GM18499 (cell line): ENCODE data around the gene SPEF1.

Source experiments
- ATAC-seq: cut with Tn5 transposase; IDR thresholded peaks from one replicate; pipeline ENCODE4 v1.9.1; 2021; ENCODE audit warnings: moderate number of reproducible peaks; ENCODE audit not compliant: insufficient read depth, unreplicated experiment

The SPEF1 gene

DNA sequence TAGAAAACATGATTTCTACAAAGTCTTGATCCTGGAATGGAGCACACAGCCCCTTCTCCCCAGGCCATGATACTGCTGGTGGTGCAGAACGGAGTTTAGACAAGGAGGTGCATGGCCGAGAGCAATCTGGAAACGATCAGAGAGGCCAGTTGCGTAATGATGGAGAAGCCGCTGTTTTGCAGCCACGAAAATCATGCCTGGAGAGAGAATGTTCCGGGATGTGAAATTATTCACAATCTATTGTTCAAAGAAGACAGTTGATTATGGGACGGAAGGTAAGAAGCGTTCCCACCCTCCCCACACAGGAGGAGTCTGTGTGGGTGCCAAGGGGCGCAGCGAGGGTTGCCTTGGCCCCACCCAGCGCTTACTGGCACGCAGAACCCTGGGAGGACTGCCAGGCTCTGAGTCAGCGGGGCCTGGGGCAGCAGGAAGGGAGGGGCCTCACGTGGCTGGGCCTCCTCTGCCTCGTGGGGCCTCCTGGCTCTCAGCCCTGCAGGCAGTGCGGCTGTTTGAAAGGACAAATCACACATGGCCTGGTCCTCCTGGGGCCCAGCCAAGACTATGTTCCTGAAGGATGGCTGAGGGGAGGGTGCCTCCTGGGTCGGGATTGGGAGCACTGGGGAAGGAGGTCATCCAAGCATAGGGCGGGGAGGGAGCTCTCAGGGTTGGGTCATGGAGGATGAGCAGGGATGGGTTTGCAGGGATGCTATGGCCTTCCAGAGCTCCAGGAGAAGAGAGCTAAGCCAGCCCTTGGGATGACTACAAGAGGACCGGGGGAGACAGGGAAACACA lies 30.4 kb upstream of the SPEF1 start:
- no peak for ATAC-seq

DNA sequence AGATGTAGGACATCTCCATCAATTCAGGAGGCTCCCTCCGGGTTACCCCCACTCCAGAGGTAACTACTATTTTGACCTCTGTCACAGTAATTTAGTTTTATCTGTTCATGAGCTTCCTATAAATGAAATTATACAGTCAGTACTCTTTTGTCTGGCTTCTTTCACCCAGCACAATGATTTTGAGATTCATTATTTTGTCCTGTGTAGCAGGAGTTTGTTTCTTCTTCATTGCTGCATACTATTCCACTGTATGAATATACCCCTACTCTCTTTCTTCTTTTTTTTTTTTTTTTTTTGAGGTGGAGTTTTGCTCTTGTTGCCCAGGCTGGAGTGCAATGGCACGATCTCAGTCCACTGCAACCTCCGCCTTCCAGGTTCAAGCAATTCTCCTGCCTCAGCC lies 27.3 kb upstream of the SPEF1 start:
- no peak for ATAC-seq

DNA sequence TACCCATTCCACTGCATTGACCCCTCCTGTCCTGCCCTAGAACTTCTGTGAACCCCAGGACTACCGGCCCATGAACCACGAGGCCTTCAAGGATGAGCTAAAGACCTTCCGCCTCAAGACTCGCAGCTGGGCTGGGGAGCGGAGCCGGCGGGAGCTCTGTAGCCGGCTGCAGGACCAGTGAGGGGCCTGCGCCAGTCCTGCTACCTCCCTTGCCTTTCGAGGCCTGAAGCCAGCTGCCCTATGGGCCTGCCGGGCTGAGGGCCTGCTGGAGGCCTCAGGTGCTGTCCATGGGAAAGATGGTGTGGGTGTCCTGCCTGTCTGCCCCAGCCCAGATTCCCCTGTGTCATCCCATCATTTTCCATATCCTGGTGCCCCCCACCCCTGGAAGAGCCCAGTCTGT lies 23.5 kb upstream of the SPEF1 start:
- no peak for ATAC-seq

DNA sequence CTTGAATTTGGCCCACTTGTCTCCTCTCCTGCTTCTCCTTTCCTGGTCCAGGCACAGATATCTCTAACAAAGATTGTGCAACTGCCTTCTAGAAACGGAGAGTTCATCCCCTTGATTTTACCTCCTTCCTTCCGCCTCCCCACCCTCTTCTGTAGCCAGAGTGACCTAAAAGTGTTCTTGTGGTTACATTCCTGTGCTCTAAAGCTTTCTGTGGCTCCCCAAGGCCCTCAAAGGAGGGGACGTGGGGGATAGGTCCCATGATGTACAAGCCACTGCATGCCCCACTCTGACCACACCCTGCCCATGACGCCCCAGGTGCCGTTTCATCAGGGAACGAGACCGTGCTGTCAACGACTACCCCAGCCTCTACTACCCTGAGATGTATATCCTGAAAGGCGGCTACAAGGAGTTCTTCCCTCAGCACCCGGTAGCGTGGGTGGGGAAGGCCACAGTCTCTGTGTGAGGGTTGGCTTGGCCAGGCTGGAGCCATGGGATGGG lies 23.1 kb upstream of the SPEF1 start:
- ATAC-seq: no peak

DNA sequence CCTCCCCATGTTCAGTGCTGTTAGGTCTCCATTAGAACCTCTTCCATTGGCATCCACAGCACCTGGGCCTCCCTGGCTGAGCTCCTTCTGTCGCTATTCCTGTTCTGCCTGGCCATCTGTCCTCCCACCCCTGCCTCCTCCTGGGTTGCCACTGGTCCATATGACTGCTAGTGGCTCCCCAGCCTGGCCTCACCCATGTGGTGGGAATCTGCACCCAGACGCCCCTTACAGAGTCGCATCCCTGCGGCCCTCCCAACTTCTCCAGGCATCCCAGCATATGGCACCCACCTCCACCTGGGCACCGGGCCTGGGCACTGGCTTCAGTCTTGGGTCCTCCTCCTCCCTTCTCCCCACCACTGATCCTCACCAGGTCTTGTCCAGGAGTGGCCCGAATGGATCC lies 22.6 kb upstream of the SPEF1 start:
- ATAC-seq: no peak

DNA sequence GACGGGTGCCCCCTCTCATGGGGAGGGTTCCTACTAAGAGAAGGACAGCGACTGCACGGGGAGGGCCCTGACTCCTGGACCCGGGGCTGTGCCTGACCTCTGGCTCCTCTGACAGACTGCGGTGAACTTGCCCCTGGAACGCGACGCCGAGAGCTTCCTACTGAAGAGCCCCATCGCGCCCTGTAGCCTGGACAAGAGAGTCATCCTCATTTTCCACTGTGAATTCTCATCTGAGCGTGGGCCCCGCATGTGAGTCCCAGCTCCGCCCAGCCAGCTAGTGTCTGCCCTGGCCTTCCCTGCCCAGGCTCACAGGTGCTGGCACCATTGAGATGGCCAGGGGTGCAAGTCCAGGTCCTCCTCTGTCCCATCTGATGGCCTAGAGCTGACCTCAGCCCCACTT lies 22.0 kb upstream of the SPEF1 start:
- ATAC-seq: no peak

DNA sequence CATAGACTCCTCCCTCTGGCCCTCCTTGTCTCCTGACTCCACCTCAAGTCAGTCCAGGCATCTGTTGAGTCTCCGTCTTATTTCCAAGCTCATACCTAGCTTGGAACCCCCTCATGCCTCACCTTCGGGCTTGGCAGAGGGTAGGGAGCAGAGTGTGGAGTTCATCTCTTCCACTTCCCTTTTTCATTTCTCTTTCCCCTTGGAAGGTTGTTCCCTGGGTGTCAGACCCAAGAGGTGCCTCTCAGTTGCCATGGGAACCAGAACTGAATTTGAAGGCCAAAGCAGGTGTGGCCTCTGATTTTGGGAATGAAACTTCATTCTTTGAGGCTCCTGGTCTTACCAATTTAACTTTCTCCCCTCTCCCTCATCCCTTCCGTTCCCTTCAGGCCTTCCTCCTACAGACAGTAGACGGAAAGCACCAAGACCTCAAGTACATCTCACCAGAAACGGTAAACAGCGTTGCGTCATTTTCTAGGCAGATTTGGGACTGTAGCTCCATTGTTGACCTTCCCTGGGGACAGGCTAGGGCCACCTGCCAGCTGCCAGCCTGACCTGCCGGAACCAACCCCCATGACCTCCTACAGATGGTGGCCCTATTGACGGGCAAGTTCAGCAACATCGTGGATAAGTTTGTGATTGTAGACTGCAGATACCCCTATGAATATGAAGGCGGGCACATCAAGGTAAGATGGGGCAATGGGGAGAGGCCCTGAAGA lies 21.4 kb upstream of the SPEF1 start:
- no peak for ATAC-seq

DNA sequence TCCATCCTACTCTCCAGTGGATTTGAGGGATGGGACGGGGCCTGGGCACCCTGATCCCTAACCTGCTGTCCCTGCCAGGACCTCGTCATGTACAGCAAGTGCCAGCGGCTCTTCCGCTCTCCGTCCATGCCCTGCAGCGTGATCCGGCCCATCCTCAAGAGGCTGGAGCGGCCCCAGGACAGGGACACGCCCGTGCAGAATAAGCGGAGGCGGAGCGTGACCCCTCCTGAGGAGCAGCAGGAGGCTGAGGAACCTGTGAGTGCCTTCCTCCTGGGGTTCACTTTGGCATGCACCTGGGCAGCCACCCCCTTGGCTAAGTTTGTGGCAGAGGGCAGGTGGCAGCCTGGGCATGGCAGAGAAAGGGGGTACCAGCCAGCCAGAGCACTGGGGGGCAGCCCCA lies 20.6 kb upstream of the SPEF1 start:
- no peak for ATAC-seq

DNA sequence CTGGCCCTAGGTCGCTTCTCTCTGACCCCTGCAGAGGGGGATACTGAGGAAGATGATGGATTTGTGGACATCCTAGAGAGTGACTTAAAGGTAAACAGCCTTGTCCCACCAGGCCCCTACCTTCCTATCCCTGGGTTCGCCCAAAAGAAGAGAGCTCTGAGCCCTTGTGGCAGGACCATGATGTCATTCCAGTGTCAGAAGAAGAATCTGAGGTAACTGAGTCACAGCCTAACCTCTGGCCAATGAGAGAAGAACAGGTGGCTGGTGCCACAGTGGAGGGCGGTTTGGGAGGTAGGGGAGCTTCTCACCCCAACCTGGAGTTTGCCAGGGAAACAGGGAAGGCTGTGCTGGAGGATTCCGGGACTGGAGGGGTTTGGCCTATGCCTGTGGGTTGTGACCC lies 20.1 kb upstream of the SPEF1 start:
- ATAC-seq: no peak

DNA sequence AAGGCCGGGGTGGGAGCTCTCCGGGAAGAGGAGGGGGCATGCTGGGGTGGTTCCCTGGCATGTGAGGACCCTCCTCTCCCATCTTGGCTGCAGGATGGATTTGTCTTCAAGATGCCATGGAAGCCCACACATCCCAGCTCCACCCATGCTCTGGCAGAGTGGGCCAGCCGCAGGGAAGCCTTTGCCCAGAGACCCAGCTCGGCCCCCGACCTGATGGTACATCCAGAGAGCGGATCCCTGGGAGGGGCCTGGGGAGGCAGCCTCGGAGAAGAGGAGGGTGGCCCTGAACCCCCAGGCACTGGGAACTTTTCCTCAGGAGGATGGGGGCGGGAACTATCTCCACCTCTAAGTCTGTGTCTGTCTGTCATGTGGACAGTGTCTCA lies 19.6 kb upstream of the SPEF1 start:
- ATAC-seq: no peak

DNA sequence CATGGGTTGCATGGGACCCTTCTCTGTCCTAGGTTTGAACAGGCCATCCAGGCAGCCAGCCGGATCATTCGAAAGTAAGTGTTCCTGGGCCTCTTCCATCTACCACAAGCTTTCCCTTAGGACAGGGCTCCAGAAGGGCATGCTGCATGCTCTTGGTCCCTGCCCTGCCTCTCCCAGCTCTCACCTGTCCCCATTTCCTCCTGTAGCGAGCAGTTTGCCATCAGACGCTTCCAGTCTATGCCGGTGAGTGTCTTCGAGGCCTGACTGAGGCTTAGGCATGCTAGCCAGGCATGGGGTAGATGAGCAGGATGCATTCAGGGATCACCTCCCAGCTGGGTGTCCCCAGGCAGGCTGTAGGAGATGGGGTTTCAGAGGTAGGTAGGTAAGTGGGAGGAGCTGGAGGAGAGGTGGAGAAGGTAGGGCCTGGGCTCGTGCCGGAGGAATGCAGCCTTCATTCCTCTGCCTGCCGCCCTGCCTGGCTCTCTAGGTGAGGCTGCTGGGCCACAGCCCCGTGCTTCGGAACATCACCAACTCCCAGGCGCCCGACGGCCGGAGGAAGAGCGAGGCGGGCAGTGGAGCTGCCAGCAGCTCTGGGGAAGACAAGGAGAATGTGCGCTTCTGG lies 19.1 kb upstream of the SPEF1 start:
- no peak for ATAC-seq

DNA sequence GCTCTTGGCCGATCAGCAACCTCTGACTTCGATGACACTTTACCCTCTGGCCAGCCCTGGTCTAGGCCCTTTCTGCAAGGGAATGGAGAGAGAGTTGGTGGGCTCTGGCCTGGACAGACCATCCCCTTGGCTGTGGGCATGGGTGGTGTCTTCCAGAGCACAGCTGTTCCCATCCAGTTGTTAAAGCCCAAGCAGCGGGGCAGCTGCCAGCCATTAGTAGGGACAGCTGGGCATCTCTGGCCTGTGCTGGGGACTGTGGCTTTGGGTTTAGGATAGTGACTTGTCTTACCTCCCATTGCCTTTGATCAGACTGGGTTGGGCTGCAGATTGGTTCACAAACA lies 17.6 kb upstream of the SPEF1 start:
- ATAC-seq: no peak

DNA sequence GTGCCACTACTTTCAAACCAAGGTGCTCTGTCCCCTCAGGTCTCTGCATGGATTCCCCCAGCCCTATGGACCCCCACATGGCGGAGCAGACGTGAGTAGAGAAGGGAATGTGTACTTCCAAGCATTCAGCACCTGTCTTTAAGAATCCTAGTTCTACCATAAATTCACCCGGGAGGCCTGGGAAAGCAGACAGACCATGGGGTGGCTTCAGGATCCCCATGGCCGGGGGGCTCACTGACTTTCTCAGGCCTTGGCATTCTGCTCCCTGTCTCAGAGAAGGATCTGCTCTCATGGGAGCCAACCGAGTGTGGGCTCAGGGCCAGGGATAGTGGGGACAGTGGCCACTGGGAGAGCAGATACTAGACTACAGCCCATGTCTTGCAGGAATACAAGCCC lies 17.1 kb upstream of the SPEF1 start:
- ATAC-seq: no peak

DNA sequence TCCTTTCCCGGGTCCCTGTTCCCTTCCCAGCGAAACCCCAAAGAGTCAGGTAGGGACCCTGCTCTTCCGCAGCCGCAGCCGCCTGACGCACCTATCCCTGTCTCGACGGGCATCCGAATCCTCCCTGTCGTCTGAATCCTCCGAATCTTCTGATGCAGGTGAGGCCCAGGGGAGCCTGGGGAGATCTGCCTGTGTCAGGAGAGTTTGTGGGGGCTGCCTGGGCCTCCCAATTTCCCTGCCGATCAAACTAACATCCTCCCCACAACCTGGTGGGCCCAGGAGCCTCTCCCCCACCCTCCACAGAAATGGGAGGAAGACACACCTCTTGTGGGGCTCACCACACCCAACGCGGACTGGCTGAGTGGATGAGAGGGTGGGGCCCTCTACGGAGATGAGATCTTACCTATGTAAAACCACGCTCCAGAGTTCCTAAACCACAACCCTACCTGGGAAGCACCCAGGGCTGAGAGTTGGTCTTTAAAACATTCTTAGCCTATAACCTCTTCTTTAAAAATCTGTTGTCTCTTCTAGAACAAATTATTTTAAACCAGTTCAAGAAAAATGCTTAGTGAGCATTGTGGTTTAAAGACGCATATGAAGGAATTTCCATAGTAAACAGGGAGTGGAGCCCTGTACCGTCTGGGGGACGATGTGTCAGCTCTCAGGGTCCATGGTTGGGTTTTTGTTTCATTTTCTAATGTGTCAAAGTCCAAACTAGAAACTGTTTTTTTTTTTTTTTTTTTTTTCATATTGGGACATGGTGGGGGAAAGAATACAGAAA lies 16.5 kb upstream of the SPEF1 start:
- ATAC-seq: no peak

DNA sequence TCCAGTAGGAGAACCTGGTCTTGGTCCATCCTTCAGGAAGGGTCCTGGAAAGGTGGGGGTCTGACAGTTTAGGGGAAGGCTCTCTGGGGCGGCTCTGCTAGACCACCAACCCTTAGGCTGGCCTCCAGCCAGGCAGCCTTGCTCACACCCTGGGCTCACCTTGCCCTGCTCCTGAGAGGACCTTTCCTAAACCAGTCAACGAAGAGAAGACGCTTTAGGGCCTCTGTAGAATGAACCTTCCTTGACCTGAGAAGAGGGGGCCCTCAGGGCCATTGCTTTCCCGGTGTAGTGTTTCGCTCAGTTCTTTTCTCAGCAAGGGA lies 15.9 kb upstream of the SPEF1 start:
- ATAC-seq: no peak

DNA sequence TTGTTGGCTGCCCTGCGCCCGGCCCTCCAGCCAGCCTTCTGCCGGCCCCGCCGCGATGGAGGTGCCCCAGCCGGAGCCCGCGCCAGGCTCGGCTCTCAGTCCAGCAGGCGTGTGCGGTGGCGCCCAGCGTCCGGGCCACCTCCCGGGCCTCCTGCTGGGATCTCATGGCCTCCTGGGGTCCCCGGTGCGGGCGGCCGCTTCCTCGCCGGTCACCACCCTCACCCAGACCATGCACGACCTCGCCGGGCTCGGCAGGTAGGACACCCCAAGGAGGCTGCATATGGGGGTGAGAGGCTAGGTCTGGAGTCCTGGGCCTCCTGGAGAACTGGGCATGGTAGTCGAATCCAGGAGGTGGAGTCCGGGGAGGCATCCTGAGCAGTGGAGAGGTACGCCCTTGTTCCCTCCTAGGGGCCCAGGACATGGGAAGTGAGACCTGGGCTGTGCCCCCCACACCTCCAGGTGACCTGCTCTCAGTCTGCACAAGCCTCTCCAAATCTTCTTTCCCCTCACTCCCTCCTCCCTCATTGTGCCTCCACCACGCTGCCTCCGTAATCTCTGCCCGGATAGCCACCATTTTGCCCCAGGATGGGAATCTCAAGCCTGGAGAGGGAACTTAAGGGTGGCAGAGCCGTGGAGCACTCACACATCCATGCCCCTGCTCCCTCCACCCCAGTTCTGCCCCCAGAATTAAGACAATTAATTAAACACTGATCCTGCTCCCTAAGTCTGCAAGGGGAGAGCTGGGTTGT lies 15.4 kb upstream of the SPEF1 start:
- ATAC-seq: no peak

DNA sequence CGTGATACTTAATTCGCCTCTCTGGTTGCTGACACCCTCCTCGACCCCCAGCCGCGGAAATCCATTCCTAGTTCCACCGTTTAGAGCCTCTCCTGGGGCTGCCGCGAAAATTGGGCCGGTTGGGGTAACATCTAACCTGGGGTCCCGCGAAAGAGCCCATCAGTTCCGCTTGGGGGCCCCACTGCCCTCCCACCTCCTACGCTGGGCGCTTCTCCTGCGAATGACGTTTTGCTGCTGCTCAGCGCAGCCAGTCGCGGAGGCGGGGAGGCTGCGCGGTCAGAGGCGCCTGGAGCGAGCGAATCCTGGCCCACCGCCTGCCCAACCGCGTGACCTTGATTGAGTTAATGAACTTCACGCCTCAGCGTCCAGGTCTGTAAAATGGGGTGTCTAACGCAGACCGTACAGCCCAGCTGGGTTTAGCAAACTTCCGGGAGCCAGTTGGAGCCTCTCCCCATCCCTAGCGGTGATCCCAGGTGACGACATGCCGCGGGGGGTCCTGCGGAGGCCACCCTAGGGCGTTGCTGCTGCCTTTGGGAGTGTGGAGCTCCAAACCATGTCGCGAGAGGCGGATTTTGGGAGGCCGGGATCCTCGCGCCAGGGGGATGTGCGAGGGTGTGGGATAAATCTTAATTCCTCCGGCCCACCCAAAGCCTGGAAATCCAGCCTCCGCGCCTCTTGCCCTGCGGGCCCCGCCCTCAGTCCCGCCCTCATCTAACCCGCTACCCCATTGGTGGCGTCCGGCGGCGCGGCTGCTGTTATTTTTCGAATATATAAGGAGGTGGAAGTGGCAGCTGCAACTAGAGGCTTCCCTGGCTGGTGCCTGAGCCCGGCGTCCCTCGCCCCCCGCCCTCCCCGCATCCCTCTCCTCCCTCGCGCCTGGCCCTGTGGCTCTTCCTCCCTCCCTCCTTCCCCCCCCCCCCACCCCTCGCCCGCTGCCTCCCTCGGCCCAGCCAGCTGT lies 14.5 kb upstream of the SPEF1 start, which contains the start of gene CDC25B:
Gene CDC25B (plus strand): TSS at position 800 of the 958 bp plus-strand sequence. CDS start 222 bp downstream, outside the sequence.
- ATAC-seq: no peak

DNA sequence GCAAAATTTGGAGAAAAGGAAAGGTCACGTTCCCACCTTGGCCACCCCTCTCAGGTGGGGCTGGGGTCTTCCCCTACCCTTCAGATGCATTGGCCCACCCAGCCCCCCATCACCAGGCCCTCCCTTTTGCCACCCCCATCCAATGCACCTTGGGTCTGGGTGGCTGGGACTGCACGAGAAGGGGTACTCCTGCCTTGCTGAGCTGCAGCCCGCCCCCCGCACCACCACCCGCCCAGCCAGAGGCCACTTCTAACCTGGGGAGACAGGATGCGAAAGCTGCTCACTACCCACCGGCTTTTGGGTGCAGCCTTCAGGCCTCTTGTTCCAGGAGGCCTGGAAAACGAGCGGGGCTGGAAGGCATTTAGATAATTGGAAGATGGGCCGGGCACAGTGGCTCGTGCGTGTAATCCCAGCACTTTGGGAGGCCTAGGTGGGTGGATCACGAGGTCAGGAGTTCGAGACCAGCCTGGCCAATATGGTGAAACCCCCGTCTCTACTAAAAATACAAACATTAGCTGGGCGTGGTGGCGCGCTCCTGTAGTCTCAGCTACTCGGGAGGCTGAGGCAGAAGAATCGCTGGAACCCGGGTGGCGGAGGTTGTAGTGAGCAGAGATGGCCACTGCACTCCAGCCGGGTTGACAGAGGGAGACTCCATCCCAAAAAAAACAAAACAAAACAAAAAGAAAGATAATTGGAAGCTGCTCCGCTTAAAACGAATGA lies 13.6 kb upstream of the SPEF1 start:
- no peak for ATAC-seq
